PFSK-1 (cell line): ENCODE measurements around the gene GFPT1.

Experiments
- FOXP2 ChIP-seq: optimal IDR thresholded peaks from 2 replicates; pipeline ENCODE3; 2011; ENCODE audit warnings: borderline replicate concordance, control low read depth, inconsistent platforms; ENCODE audit not compliant: insufficient read depth; ENCODE audit errors: extremely low read length, extremely low read depth
- POLR2AphosphoS5 ChIP-seq: IDR thresholded peaks from 2 replicates; pipeline ENCODE4 v1.6.1; 2012; ENCODE audit warnings: low read depth, mild to moderate bottlenecking, control low read depth, low read length, moderate library complexity
- REST ChIP-seq, 2 experiments: IDR thresholded peaks; 2 replicates each; pipeline versions ENCODE4 v1.6.1 to v1.8.0; 2011 to 2012; ENCODE audit warnings: low read depth in 2 of 2, low read length in 2 of 2, control low read depth in 1 of 2, inconsistent platforms in 1 of 2, mild to moderate bottlenecking in 1 of 2, moderate library complexity in 1 of 2; ENCODE audit not compliant: insufficient read depth in 1 of 2
- SIN3A ChIP-seq: IDR thresholded peaks from 2 replicates; pipeline ENCODE4 v1.6.1; 2012; ENCODE audit warnings: mild to moderate bottlenecking, low read length, moderate library complexity, borderline replicate concordance; ENCODE audit not compliant: insufficient read depth
- TAF1 ChIP-seq: IDR thresholded peaks from 2 replicates; pipeline ENCODE4 v1.6.1; 2012; ENCODE audit warnings: low read length, control low read depth, borderline replicate concordance; ENCODE audit not compliant: insufficient read depth

Gene GFPT1

GRCh38 chr2:69278366-69278765, 108.7 kb downstream of the GFPT1 start:
- TF ChIP-seq SIN3A = no peak
- TF ChIP-seq TAF1 = no peak
- TF ChIP-seq FOXP2 = no peak
- no peak for TF ChIP-seq REST (IDR thresholded peaks at IDR 0.05; ENCODE audit: insufficient read depth in 1 of 2, low read depth in 2 of 2, low read length in 2 of 2)
- no peak for TF ChIP-seq POLR2AphosphoS5

GRCh38 chr2:69275490-69275889, 111.5 kb downstream of the GFPT1 start:
- no peak for TF ChIP-seq REST (IDR thresholded peaks at IDR 0.05; ENCODE audit: insufficient read depth in 1 of 2, low read depth in 2 of 2, low read length in 2 of 2)

- TF ChIP-seq POLR2AphosphoS5 = no peak
- TF ChIP-seq SIN3A = no peak
- TF ChIP-seq TAF1 = no peak
- TF ChIP-seq FOXP2 = no peak
- TF ChIP-seq REST (IDR thresholded peaks at IDR 0.05; ENCODE audit: insufficient read depth in 1 of 2, low read depth in 2 of 2, low read length in 2 of 2) = no peak
These were observed 114.1 kb downstream of the GFPT1 start for GRCh38 chr2:69272803-69273471.

GRCh38 chr2:69271831-69272257, 115.2 kb downstream of the GFPT1 start:
- TF ChIP-seq POLR2AphosphoS5 (no peak), SIN3A (no peak), TAF1 (no peak), REST (IDR thresholded peaks at IDR 0.05; ENCODE audit: insufficient read depth in 1 of 2, low read depth in 2 of 2, low read length in 2 of 2) (no peak), FOXP2 (no peak)
